GM18502 (cell line): Measurements from ENCODE around the gene SHROOM3.

Experiments used
- ATAC-seq: cut with Tn5 transposase; IDR thresholded peaks from one replicate; pipeline ENCODE4 v1.9.1; 2021; ENCODE audit warnings: mild to moderate bottlenecking; ENCODE audit not compliant: unreplicated experiment, poor library complexity

Gene SHROOM3

GRCh38 chr4:76611616-76612207, 176.7 kb downstream of the SHROOM3 start:
- ATAC-seq, result no peak

GRCh38 chr4:76614589-76614988, 179.6 kb downstream of the SHROOM3 start:
- ATAC-seq, result no peak

GRCh38 chr4:76615999-76616398, 181.0 kb downstream of the SHROOM3 start:
- no peak for ATAC-seq

GRCh38 chr4:76616526-76616925, 181.5 kb downstream of the SHROOM3 start:
- no peak for ATAC-seq

- ATAC-seq, result no peak
These were observed 185.9 kb downstream of the SHROOM3 start for GRCh38 chr4:76620723-76621468.

DNA sequence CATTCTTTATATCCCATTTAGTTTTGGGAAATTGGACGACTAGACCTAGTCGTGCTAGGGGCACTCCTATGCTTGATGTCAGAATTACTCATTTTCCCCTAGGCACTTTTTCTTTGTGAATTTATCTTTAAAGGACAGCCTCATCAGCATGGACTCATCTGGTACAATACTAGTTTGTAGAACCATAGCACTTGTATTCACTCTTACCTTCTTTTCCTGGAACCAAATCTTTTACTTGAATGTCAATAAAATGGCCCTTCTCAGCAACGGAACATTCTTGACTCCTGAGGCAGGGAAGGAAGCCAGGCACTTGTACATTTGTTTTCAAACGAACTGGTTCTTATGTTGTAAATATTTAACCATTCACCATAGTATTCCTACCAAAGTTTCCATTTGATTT, 187.1 kb downstream of the SHROOM3 start:
- no peak for ATAC-seq

- ATAC-seq, result no peak
These were observed 187.7 kb downstream of the SHROOM3 start for GRCh38 chr4:76622717-76623116.

GRCh38 chr4:76623217-76624045, 188.4 kb downstream of the SHROOM3 start:
- ATAC-seq, result no peak

DNA sequence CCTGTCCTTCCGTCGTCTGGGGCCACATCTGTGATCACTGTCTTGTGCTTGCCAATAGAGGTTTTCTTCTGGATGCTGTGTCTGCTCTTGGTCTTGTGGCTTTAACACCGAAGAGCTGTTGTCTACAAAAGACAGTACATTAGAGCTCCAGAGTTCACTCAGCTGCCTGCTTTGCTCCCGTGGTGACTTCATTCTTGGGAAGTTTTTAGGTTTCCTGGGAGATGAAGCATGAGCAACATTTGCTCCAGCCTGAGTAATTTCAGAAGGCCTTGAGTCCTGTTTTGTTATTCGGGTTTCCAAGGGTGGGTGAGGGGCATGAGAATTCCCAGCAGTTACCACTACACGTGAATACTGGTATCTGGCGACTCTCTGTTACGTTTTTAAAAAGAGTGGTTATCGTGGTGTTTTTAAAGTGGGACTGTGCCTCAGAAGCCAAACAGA, 189.2 kb downstream of the SHROOM3 start:
- ATAC-seq, result no peak

DNA sequence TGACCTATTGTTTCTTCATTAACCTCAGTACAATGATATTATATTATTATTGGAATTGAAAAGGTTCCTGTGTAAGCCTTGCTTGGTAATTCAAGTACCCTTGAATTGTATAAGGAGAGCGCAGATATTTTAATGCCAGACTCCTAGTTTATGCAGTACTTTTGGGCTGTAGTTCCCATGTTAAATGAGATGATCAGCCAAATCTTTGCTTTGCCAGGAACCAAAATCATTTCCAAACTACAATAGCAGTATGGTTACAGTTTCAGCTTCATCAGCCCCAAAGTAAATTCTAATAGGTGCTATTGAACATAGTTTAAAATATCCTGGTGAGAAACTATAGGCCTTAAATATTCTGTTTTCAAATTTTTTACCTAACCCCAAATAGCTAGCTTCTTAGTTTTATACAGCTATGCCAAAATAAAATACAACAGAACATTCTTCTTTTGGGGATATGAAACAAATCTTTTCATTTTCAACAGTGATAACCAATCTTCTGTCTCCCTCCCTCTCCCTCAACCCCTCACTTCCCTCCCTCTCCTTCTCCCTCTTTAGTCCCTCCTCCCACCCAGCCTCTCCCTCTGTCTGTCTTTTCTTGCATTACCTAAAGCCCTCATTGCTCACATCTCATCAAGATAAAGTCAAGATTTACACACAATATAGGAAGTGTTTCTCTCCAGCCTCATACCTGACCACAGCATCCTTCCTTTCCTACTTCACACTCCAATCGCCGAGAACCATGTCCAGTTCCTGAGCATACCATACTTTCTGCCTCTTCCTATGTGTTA, 190.1 kb downstream of the SHROOM3 start:
- ATAC-seq, result no peak

- ATAC-seq, result no peak
These were observed 191.8 kb downstream of the SHROOM3 start for GRCh38 chr4:76626686-76627465.

- no peak for ATAC-seq
These were observed 193.2 kb downstream of the SHROOM3 start for GRCh38 chr4:76628251-76628650.

- no peak for ATAC-seq
These were observed 195.7 kb downstream of the SHROOM3 start for GRCh38 chr4:76630741-76631140.

DNA sequence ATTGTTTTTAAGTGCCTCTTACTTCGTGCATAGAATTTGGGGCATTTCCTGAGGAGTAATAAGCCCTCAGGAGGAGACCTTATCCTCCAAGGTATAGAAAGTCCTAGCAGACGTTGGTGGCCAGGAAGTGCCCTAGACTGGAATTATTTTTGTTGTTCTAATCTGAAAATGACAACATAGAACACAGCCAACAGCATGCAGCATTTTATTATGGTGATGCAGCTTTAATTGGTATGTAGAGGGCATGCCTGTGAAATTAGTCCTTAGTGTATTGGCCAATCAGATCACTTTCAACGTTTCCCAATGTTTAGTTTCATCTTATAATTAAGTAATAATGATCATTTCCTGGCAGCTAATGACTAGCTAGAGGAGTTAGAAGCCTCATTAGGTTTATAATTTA, 199.2 kb downstream of the SHROOM3 start:
- no peak for ATAC-seq

GRCh38 chr4:76637712-76638361, 202.8 kb downstream of the SHROOM3 start:
- ATAC-seq, result no peak

GRCh38 chr4:76639288-76639687, 204.3 kb downstream of the SHROOM3 start:
- no peak for ATAC-seq

GRCh38 chr4:76640353-76640910, 205.4 kb downstream of the SHROOM3 start:
- ATAC-seq, result no peak

DNA sequence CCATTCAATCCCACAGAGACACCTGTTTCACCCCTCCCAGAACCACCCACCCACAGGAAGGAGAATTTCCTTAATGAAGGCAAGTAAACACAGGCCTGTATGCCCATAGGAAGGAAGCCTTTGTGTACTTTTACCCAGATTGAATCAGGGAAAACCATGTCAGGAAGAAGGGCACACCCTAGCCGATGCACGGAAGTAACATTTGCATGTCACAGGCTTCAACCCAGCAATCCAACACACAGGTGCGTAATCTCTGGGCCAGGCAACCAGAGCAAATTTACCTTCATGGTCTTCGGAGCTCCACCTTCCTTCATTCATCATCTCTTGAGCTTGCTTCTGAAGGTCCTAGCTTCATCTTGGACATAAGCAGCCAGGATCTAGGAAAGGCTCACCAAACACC, 206.3 kb downstream of the SHROOM3 start:
- ATAC-seq, result no peak

DNA sequence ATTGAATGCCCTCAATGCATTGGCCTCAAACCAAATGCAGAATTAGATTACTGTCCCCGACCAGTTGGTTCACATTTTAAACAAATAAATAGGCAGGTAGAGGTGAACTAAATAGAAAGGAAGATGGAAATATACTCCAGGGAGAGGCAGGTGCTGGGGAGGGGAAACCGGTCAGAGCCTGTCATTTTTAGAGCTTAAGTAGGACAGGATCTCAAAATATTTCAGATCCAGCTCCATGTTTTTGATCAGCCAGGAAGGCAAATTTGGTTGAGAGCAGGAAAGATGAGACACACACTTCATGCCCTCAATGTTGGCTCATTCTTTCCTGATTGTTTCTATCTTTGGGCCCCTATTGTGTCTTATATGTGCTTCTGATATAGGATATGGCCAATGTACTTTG, 206.7 kb downstream of the SHROOM3 start:
- ATAC-seq, result no peak
